Activated CD8-positive, alpha-beta memory T cell treated with anti-CD3 and anti-CD28 coated beads, Interleukin-2, amount 50 U/mL, for 48 hours (primary cell): ENCODE results near the gene CDC42EP4.
"Not testable (repeated sequence)": the region's sequence is repeated elsewhere in the genome, so short reads cannot be mapped to it uniquely, and the experiment has no call there.

Experiments
- DNase-seq: peaks from one replicate; pipeline ENCODE4 v3.0.0-alpha.2; 2020

The CDC42EP4 gene

GRCh38 chr17:73274490-73274889, 37.3 kb downstream of the CDC42EP4 start:
- DNase-seq = no peak

- no peak for DNase-seq
Observed at GRCh38 chr17:73272906-73273218, 38.9 kb downstream of the CDC42EP4 start.

GRCh38 chr17:73271072-73271471, 40.7 kb downstream of the CDC42EP4 start:
- no peak for DNase-seq

GRCh38 chr17:73269791-73270190, 42.0 kb downstream of the CDC42EP4 start:
- DNase-seq = no peak

- no peak for DNase-seq
Observed at GRCh38 chr17:73269329-73269615, 42.5 kb downstream of the CDC42EP4 start.

GRCh38 chr17:73268582-73269328, 43.0 kb downstream of the CDC42EP4 start:
- no peak for DNase-seq

GRCh38 chr17:73267648-73268537, 43.9 kb downstream of the CDC42EP4 start:
- DNase-seq = no peak

GRCh38 chr17:73266796-73267195, 45.0 kb downstream of the CDC42EP4 start:
- no peak for DNase-seq

- DNase-seq = no peak
Observed at GRCh38 chr17:73265646-73266640, 45.9 kb downstream of the CDC42EP4 start.

- DNase-seq = not testable (repeated sequence)
Observed at GRCh38 chr17:73264448-73264847, 47.4 kb downstream of the CDC42EP4 start.

- no peak for DNase-seq
Observed at GRCh38 chr17:73262676-73263642, 48.8 kb downstream of the CDC42EP4 start.

- DNase-seq = no peak
Observed at GRCh38 chr17:73261952-73262675, 49.7 kb downstream of the CDC42EP4 start.

GRCh38 chr17:73261617-73261951, 50.2 kb downstream of the CDC42EP4 start, which contains the start of gene CPSF4L:
TSS of gene CPSF4L (minus strand) at chr17:73261880. CDS start at chr17:73261818, 62 bp downstream.
- no peak for DNase-seq

GRCh38 chr17:73257516-73257915, 54.3 kb downstream of the CDC42EP4 start:
- DNase-seq = no peak

- no peak for DNase-seq
Observed at GRCh38 chr17:73256220-73256619, 55.6 kb downstream of the CDC42EP4 start.

GRCh38 chr17:73255671-73256181, 56.1 kb downstream of the CDC42EP4 start:
- DNase-seq = peak; percentile 84

GRCh38 chr17:73251871-73252270, 59.9 kb downstream of the CDC42EP4 start:
- DNase-seq = no peak

- no peak for DNase-seq
Observed at GRCh38 chr17:73250851-73251640, 60.8 kb downstream of the CDC42EP4 start.

GRCh38 chr17:73249700-73250099, 62.1 kb downstream of the CDC42EP4 start:
- DNase-seq = no peak

- DNase-seq = no peak
Observed at GRCh38 chr17:73248532-73248931, 63.3 kb downstream of the CDC42EP4 start.
